NCI-H1105 (cell line): ENCODE data around the gene GJC1.
"Not testable (repeated sequence)": the region's sequence is repeated elsewhere in the genome, so short reads cannot be mapped to it uniquely, and the experiment has no call there.

Experiments
- DNase-seq: peaks from one replicate; lab custom pipeline; 2025; lab: John Stamatoyannopoulos, UW

Gene GJC1

GRCh38 chr17:44759086-44759915 is 70.8 kb downstream of the GJC1 start:
- DNase-seq, result no peak

GRCh38 chr17:44758414-44759085 is 71.5 kb downstream of the GJC1 start, which contains the start of gene ADAM11:
Gene ADAM11 (plus strand): TSS chr17:44758988. CDS start chr17:44759200, 212 bp downstream.
- no peak for DNase-seq

GRCh38 chr17:44757918-44758413 is 72.1 kb downstream of the GJC1 start:
- no peak for DNase-seq

- DNase-seq, result no peak
Measured at GRCh38 chr17:44757045-44757917, 72.8 kb downstream of the GJC1 start.

- not testable (repeated sequence) for DNase-seq
Measured at GRCh38 chr17:44755180-44755579, 74.9 kb downstream of the GJC1 start.

DNA sequence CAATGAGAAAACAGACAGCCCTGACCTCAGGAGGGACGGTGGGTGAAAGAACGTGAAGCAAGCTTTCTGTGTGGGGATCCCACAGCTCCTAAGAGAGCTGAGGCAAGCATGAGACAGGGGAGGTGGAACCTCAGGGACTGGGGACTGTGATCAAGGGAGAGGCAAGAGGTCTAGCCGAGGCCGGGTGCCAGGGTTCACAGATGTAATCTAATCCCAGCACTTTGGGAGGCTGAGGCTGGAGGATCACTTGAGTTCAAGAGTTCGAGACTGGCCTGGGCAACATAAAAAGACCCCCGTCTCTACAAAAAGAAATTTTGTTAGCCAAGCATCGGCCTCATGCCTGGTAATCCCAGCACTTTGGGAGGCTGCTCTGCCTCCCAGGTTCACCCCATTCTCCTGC is 75.8 kb downstream of the GJC1 start:
- no peak for DNase-seq

DNA sequence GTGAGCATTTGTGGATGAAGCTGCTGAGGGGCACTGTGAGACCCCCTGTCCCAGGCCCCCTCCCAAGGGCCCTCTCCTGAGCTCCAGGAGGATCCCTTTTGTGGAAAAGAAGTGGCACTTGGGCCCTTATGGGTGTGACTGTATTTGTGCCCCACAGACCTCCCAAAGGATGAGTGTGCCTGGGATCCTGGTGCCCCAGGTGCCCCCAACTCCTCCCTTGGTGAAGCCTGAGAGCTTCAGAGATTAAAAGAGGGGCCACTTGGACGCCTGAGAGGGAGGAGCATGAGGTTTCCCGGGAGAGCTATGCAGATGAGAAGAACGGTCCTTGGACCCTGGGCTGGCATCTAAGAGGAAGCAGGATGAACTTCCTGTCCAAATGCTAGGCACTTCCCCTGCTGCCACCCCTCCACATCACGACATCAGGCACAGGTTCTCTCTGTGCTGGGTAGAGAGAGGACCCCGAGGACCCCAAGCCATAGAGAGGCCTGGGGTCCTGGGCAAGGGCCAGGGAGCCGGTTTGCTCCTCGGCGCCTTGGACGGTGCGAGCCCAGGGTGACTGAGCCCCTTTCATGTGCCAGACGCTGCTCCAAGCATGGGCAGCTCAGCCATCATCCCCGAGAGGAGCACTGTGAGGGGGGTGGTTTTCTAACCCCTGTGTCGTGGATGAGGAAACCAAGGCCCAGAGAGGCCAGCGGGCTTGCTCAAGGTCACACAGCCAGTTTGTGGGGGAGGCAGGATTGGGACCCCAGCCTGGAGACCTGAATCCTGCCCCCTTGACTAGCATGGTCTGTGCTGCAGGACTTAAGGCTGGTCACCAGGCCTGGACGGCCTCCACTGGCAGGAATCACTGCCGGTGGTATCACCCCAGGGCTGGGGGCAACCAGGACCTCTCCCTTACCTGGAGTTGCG is 76.9 kb downstream of the GJC1 start:
- DNase-seq, result no peak

DNA sequence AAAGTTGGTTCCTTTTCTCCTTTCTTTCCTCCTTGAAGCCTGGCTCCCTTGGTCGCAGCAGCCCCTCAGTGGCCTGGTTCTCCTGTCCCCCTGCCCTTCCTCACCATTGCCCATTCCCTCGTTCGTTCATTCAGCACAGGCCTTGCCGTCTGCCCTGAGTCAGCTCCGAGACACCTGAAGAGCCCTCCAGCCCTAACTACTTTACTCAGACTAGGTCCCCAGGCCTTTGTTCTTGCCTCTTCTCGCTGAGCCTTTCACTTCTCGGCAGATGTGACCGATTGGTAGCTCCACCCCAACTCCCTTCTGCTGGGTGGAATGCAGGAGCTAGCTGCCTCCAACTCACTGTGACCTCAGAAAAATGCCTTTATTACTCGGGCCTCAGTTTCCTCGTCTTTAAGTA is 78.3 kb downstream of the GJC1 start:
- DNase-seq, result no peak

DNA sequence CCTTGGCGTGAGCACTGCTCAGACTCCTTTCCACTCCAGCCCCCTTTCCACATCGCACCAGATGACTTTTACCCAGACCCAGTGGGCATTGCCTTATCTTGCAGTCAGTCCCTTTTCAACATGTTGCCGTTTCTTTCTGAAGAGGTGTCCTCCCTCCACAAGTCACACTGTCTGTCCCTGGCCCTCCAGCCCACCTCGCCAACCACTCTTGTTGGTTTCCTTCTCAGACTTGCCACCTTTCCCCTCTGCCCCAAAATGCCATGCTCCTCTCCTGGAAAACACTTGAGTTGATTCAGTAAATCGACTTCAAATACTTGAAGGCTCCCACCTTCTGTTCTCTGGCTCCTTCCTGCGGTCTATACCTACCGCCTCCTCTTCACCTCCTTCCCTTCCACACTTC is 78.8 kb downstream of the GJC1 start:
- DNase-seq, result no peak

DNA sequence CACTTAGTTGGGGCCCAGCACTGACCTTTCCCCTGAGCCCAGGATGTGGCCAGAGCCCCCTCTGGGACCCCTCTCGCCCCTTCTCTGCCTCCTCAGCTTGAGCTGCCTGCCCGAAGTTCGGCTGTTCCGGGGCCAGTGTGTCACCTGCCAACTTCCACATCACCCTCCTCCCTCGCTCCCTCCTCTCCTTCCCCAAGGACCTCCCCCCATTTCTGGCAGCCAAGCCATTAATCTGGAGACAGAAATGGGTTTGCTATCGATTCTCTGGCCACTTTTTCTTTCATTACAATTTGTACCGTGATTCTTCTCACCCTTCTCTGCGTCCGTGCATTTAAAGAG is 80.1 kb downstream of the GJC1 start:
- no peak for DNase-seq

DNA sequence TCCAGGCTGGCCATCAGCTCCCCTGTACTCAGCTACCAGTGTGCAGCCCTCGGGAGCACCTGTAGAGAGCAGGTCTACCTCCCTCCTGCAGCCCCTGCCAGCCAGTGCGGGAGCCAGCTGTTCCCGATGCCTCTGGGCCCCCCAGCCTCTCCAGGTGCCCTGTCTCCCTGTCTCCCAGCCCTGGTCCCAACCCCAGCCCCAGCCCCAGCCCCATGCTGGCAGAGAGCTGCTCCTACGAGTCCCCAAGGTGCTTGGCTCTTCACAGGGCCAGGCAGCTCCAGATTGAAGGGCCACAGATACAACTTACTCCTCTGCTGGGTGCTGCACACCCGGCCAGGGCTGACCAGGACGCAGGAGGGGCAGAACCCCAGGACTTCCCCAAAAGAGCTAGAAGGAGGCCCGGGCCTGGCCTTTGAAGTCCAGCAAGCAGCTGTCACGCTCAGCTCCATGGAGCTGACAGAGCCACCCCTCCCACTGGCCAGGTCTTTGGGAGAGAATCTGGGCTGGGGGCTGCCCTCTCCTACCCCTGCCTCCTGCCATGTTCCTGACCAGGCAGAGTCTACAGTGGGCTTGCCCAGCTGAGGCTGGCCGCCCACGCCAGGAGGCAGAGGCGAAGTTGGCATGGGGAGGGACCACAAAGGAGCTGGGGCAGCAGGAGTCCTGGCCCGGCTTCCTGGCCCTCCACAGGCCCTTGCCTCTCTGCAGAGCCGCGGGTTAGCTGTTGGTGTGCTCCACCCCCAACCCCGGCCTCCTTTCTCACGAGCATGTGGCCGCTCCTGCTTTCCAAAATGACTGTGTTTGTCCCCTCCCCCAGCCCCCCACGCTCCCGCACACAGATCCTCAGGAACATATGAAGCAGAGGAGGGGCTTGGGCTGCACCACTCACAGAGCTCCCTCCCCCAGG is 80.8 kb downstream of the GJC1 start:
- DNase-seq, result no peak
